Heart left ventricle (tissue), 16 donors: ENCODE results near the gene ARF3. TPM values are rescaled to one million over a fixed set of nuclear protein-coding genes. Genes with fewer than 3 reads are reported as not detected.

Experiments used
- ATAC-seq, 4 donors: fragments of 200-7000 bp; cut with Tn5 transposase; one replicate each; pipeline ENCODE4 v1.9.1; 2020 to 2022; ENCODE audit warnings: moderate library complexity in 4 of 4, mild to moderate bottlenecking in 3 of 4, moderate number of reproducible peaks in 1 of 4
- DNase-seq, 5 donors: peaks; one replicate each; pipeline ENCODE4 v3.0.0-alpha.2; 2020
- H3K27ac ChIP-seq, 12 donors: fragments of 200-600 bp; sonication (generic) in 4 of 12; one replicate each; pipeline versions ENCODE4 v1.5.0 to v1.8.0; 2016 to 2022; ENCODE audit warnings: mild to moderate bottlenecking in 2 of 12
- H3K27me3 ChIP-seq, 9 donors: fragments of 200-600 bp; sonication (generic) in 2 of 9; one replicate each; pipeline versions ENCODE4 v1.5.1 to v1.8.0; 2016 to 2022; ENCODE audit warnings: mild to moderate bottlenecking in 3 of 9
- H3K36me3 ChIP-seq, 9 donors: fragments of 200-600 bp; sonication (generic) in 2 of 9; one replicate each; pipeline versions ENCODE4 v1.5.0 to v1.8.0; 2018 to 2022; ENCODE audit warnings: mild to moderate bottlenecking in 2 of 9
- H3K4me1 ChIP-seq, 12 donors: fragments of 200-600 bp; sonication (generic) in 4 of 12; one replicate each; pipeline versions ENCODE4 v1.5.0 to v1.8.0; 2016 to 2022; ENCODE audit warnings: mild to moderate bottlenecking in 3 of 12
- H3K4me3 ChIP-seq, 12 donors: fragments of 200-600 bp; sonication (generic) in 4 of 12; one replicate each; pipeline versions ENCODE4 v1.5.0 to v1.8.0; 2017 to 2022; ENCODE audit warnings: mild to moderate bottlenecking in 9 of 12, moderate library complexity in 4 of 12
- H3K9me3 ChIP-seq, 12 donors: fragments of 200-600 bp; sonication (generic) in 4 of 12; one replicate each; pipeline versions ENCODE4 v1.5.0 to v1.8.0; 2016 to 2022; ENCODE audit warnings: mild to moderate bottlenecking in 1 of 12
- POLR2A ChIP-seq, 2 donors: fragments of 450-650 bp; IDR thresholded peaks; one replicate each; pipeline ENCODE4 v1.6.1; 2017; ENCODE audit warnings: antibody characterized with exemption in 2 of 2, mild to moderate bottlenecking in 2 of 2, moderate library complexity in 2 of 2
- WGBS, 4 donors: extraction: QIAGEN DNeasy Blood & Tissue Kit in 2 of 4; methylation state at CpG; one replicate each; pipeline versions ENCODE4 v1.1.5 to v1.1.7; 2013 to 2018; 5-methylcytosine and 5-hydroxymethylcytosine counted together
- intact Hi-C, 10 donors: fragments of 100-400 bp; cut with DNase I; formaldehyde crosslinking; loops; one replicate each; pipeline versions ENCODE4 v1.11.1 to v1.14.2; 2022
- polyA plus RNA-seq, 2 donors: library from polyadenylated mRNA; stranded (reverse); fragments of 200-250 nt; gene quantifications; one replicate each; pipeline ENCODE4 v1.2.3, GENCODE V29; 2013
- total RNA-seq, 9 donors: library from RNA; depleted of rRNA in 2 of 9; stranded (reverse); fragments of >200 nt in 2 of 9; fragmentation: NEBNext Ultra II Directional in 3 of 9; extraction: Animal tissue kit (Norgen Biotek cat#: 25700) in 3 of 9; gene quantifications; one replicate each; pipeline versions ENCODE4 v1.1.0 to v1.2.4, GENCODE V29; 2016 to 2023
- TF ChIP-seq, protein P1 (sequence below), 12 donors: fragments of 200-600 bp; sonication (generic) in 4 of 12; IDR thresholded peaks; one replicate each; pipeline versions ENCODE4 v1.5.0 to v1.8.0; 2018 to 2022; ENCODE audit warnings: antibody characterized with exemption in 12 of 12, mild to moderate bottlenecking in 5 of 12
- donor health status: ischemic (EF 13 %, LVEDD 7.1; RV severe dilation, severe dysfunction).
- donor health status: healthy with polysubstance abuse.
- donor health status: DM: no; HTN: yes; CAD: no.
- donor health status: DM: no; HTN: no; CAD: no.
- donor health status: ischemic (EF 25% LVEDD 6.9; RV normal size, moderate dysfunction).
- donor health status: ischemic (EF 25% LVEDD 5.7; RV mildly dilated, moderate dysfunction).
- donor health status: healthy.
- donor health status: DM: yes; HTN: yes; CAD: no.
- donor health status: ischemic (EF 35%, LVEDD 5.7; RV mildly dilated, moderate dysfunction).
- donor health status: nonischemic (EF 11% LVEDD 7.7; RV severe dilation, severe dysfunction).
- donor health status: DM: yes; HTN: yes; CAD: no.
- donor health status: PGD.
- donor health status: ischemic (EF 29% LVEDD 5.4; RV normal size, mild dysfunction).
- donor health status: nonischemic (EF 23%, LVEDD 6.1; RV moderate dilation, normal function).

ARF3 gene
- total and polyA plus RNA-seq, 11 donors, result 35.8 to 130 (median 54.0) TPM

DNA sequence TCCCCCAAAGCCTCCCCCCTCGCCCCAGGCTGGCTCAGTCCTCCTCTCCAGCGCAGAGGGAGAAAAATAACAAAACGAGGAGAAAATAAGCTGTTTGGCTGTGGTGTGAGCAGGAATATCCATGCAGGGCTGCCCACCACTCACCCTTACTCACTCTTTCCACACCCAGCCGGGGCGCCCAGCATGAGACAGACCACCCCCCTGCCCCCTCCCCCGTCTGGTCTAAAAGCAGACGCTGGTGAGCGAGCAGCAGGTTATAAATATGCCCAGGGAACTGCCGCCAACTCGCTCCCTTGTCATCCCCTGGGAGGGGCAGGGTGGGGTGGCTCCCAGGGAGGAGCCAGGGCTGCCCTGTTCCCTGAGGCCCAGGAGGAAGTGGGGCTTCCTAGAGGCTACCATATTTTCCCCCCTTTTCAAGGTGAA is 28.2 kb upstream of the ARF3 start:
- no peak for TF ChIP-seq POLR2A (IDR thresholded peaks at IDR 0.05)
- TF ChIP-seq, protein P1, sequence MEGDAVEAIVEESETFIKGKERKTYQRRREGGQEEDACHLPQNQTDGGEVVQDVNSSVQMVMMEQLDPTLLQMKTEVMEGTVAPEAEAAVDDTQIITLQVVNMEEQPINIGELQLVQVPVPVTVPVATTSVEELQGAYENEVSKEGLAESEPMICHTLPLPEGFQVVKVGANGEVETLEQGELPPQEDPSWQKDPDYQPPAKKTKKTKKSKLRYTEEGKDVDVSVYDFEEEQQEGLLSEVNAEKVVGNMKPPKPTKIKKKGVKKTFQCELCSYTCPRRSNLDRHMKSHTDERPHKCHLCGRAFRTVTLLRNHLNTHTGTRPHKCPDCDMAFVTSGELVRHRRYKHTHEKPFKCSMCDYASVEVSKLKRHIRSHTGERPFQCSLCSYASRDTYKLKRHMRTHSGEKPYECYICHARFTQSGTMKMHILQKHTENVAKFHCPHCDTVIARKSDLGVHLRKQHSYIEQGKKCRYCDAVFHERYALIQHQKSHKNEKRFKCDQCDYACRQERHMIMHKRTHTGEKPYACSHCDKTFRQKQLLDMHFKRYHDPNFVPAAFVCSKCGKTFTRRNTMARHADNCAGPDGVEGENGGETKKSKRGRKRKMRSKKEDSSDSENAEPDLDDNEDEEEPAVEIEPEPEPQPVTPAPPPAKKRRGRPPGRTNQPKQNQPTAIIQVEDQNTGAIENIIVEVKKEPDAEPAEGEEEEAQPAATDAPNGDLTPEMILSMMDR (IDR thresholded peaks at IDR 0.05), result no peak
- peaks cover 15 to 87% (median 27%) of the 10 kb centered on the region in 9 donors for H3K27me3 ChIP-seq
- ATAC-seq (peak; percentile 86 to 92 (median 89)), DNase-seq (peak in 4 of 5 donors; percentile 68 to 82 (median 76))
- intact Hi-C loops, result loop anchor here in 4 of 10 donors (5.0 to 10.0 kb wide), 3 partner anchors 63 to 133 kb away; partner anchors contain the start of gene DDX23 (in 3 of the 4)
- peaks cover 0 to 31% (median 13%) of the 10 kb centered on the region in 12 donors for H3K4me1 ChIP-seq
- no peaks in the 10 kb centered on the region for H3K36me3 ChIP-seq
- 12 to 18% (median 15%) methylated on average over 10 of the region's 10 CpGs for WGBS, 4 donors
- peak overlapping the region in 4 of 12 donors; percentile 6 to 35 (median 24) for H3K4me3 ChIP-seq
- H3K27ac ChIP-seq, result peak overlapping the region in 2 of 12 donors; percentile 34 to 55
- H3K9me3 ChIP-seq, result no peaks in the 10 kb centered on the region

DNA sequence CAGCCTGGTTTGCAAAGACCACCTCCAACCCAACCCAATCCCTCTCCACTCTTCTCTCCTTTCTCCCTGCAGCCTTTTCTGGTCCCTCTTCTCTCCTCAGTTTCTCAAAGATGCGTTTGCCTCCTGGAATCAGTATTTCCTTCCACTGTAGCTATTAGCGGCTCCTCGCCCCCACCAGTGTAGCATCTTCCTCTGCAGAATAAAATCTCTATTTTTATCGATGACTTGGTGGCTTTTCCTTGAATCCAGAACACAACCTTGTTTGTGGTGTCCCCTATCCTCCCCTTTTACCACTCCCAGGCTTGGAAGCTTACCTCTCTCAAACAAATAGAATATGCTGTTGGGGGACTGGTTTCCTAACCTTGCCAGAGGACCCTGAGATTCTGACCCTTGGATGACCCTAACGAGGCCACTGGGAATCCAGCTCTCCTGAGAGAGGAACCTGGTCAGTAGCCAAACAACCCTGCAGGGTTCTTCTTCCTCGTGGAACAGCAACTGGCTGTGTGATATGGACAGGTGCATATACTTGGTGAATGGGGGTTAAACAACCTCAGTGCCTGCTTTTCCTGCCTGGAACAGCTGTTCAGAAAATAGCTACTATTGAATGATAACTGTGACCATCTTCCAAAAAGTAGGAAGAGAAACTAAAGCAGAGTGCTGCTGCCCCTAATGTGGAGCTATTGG is 25.3 kb upstream of the ARF3 start:
- intact Hi-C loops, result loop anchor here in 2 of 10 donors (10.0 kb wide), 1 partner anchor 128 kb away; the partner anchor contains the start of gene DDX23 (in 2 of the 2)
- DNase-seq (no peak), ATAC-seq (no peak)
- no peaks in the 10 kb centered on the region for H3K36me3 ChIP-seq
- H3K4me1 ChIP-seq, result peaks cover 7 to 57% (median 41%) of the 10 kb centered on the region in 12 donors
- no peaks in the 10 kb centered on the region for H3K9me3 ChIP-seq
- H3K4me3 ChIP-seq, result no peak overlapping the region
- peaks cover 42 to 94% (median 52%) of the 10 kb centered on the region in 9 donors for H3K27me3 ChIP-seq
- no peak overlapping the region for H3K27ac ChIP-seq
- WGBS, 4 donors, result 44 to 58% (median 55%) methylated on average over 6 of the region's 6 CpGs
- TF ChIP-seq, protein P1 (IDR thresholded peaks at IDR 0.05), result no peak
- no peak for TF ChIP-seq POLR2A (IDR thresholded peaks at IDR 0.05)

DNA sequence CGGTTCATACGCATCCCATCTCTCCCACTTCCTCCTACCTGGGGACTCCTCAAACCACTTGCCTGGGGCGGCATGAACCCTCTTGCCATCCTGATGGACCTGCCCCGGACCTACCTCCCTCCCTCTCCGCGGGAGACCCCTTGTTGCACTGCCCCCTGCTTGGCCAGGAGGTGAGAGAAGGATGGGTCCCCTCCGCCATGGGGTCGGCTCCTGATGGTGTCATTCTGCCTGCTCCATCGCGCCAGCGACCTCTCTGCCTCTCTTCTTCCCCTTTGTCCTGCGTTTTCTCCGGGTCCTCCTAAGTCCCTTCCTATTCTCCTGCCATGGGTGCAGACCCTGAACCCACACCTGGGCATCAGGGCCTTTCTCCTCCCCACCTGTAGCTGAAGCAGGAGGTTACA is 24.5 kb upstream of the ARF3 start:
- DNase-seq (no peak), ATAC-seq (no peak)
- Histone ChIP-seq H3K4me1 (peaks cover 7 to 57% (median 41%) of the 10 kb centered on the region in 12 donors), H3K36me3 (no peaks in the 10 kb centered on the region), H3K4me3 (peak overlapping the region in 1 of 12 donors; percentile 49), H3K27ac (no peak overlapping the region), H3K27me3 (peaks cover 42 to 94% (median 60%) of the 10 kb centered on the region in 9 donors), H3K9me3 (no peaks in the 10 kb centered on the region)
- intact Hi-C loops, result loop anchor here in 2 of 10 donors (10.0 kb wide), 1 partner anchor 127 kb away; the partner anchor contains the start of gene DDX23 (in 2 of the 2)
- 20 to 27% (median 25%) methylated on average over 13 of the region's 13 CpGs for WGBS, 4 donors
- TF ChIP-seq, protein P1 (IDR thresholded peaks at IDR 0.05), result no peak
- TF ChIP-seq POLR2A (IDR thresholded peaks at IDR 0.05), result no peak
